HEK293 (cell line): Measurements from ENCODE around the gene ARID1A.

ENCODE experiments used
- CTCF ChIP-seq: fragments of 450-650 bp; formaldehyde crosslinking; IDR thresholded peaks from 2 replicates; pipeline ENCODE4 v1.5.1; 2016; ENCODE audit warnings: missing biosample characterization, missing genetic modification characterization
- SP2 ChIP-seq: fragments of 450-650 bp; formaldehyde crosslinking; IDR thresholded peaks from 2 replicates; pipeline ENCODE4 v1.5.1; 2016; ENCODE audit warnings: missing biosample characterization, missing genetic modification characterization
- YY1 ChIP-seq: fragments of 450-650 bp; formaldehyde crosslinking; IDR thresholded peaks from 2 replicates; pipeline ENCODE4 v1.5.1; 2018; ENCODE audit warnings: missing biosample characterization, missing genetic modification characterization
- ZNF121 ChIP-seq: fragments of 450-650 bp; formaldehyde crosslinking; IDR thresholded peaks from 2 replicates; pipeline ENCODE4 v1.5.1; 2016; ENCODE audit warnings: missing biosample characterization, missing genetic modification characterization
- ZNF174 ChIP-seq: fragments of 450-650 bp; formaldehyde crosslinking; IDR thresholded peaks from 2 replicates; pipeline ENCODE4 v1.5.0; 2017; ENCODE audit warnings: missing biosample characterization, mild to moderate bottlenecking, missing genetic modification characterization
- ZNF24 ChIP-seq: fragments of 450-650 bp; formaldehyde crosslinking; IDR thresholded peaks from 2 replicates; pipeline ENCODE4 v1.5.1; 2016; ENCODE audit warnings: missing biosample characterization, missing genetic modification characterization
- ZNF404 ChIP-seq: fragments of 450-650 bp; formaldehyde crosslinking; IDR thresholded peaks from 2 replicates; pipeline ENCODE4 v1.5.1; 2017; ENCODE audit warnings: missing biosample characterization, missing genetic modification characterization
- ZNF48 ChIP-seq: fragments of 450-650 bp; formaldehyde crosslinking; IDR thresholded peaks from 2 replicates; pipeline ENCODE4 v1.5.1; 2016; ENCODE audit warnings: missing biosample characterization, missing genetic modification characterization
- ZNF530 ChIP-seq: fragments of 450-650 bp; formaldehyde crosslinking; IDR thresholded peaks from 2 replicates; pipeline ENCODE4 v1.5.1; 2016; ENCODE audit warnings: low read depth, missing biosample characterization, missing genetic modification characterization
- ZNF704 ChIP-seq: fragments of 450-650 bp; formaldehyde crosslinking; IDR thresholded peaks from 2 replicates; pipeline ENCODE4 v1.5.1; 2016; ENCODE audit warnings: missing biosample characterization, missing genetic modification characterization
- ZSCAN18 ChIP-seq: fragments of 450-650 bp; formaldehyde crosslinking; IDR thresholded peaks from 2 replicates; pipeline ENCODE4 v1.5.1; 2016; ENCODE audit warnings: missing biosample characterization, missing genetic modification characterization
- ZSCAN23 ChIP-seq: fragments of 450-650 bp; formaldehyde crosslinking; IDR thresholded peaks from 2 replicates; pipeline ENCODE4 v1.5.1; 2016; ENCODE audit warnings: missing biosample characterization, missing genetic modification characterization
- TF ChIP-seq, protein P1 (sequence below): fragments of 450-650 bp; formaldehyde crosslinking; IDR thresholded peaks from 2 replicates; pipeline ENCODE4 v1.5.1; 2016; ENCODE audit warnings: missing biosample characterization, missing genetic modification characterization

- no peak for TF ChIP-seq ZNF404 (tag by site-specific recombination)
- TF ChIP-seq CTCF (tag by site-specific recombination): no peak
- no peak for TF ChIP-seq YY1 (tag by site-specific recombination)
- TF ChIP-seq ZNF704: no peak
- no peak for TF ChIP-seq ZNF530
- TF ChIP-seq, protein P1, sequence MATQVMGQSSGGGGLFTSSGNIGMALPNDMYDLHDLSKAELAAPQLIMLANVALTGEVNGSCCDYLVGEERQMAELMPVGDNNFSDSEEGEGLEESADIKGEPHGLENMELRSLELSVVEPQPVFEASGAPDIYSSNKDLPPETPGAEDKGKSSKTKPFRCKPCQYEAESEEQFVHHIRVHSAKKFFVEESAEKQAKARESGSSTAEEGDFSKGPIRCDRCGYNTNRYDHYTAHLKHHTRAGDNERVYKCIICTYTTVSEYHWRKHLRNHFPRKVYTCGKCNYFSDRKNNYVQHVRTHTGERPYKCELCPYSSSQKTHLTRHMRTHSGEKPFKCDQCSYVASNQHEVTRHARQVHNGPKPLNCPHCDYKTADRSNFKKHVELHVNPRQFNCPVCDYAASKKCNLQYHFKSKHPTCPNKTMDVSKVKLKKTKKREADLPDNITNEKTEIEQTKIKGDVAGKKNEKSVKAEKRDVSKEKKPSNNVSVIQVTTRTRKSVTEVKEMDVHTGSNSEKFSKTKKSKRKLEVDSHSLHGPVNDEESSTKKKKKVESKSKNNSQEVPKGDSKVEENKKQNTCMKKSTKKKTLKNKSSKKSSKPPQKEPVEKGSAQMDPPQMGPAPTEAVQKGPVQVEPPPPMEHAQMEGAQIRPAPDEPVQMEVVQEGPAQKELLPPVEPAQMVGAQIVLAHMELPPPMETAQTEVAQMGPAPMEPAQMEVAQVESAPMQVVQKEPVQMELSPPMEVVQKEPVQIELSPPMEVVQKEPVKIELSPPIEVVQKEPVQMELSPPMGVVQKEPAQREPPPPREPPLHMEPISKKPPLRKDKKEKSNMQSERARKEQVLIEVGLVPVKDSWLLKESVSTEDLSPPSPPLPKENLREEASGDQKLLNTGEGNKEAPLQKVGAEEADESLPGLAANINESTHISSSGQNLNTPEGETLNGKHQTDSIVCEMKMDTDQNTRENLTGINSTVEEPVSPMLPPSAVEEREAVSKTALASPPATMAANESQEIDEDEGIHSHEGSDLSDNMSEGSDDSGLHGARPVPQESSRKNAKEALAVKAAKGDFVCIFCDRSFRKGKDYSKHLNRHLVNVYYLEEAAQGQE (tag by site-specific recombination): no peak
- no peak for TF ChIP-seq SP2 (tag by site-specific recombination)
- no peak for TF ChIP-seq ZSCAN18 (tag by site-specific recombination)
- TF ChIP-seq ZNF121 (tag by site-specific recombination): no peak
- no peak for TF ChIP-seq ZNF24 (tag by site-specific recombination)
- no peak for TF ChIP-seq ZSCAN23 (tag by site-specific recombination)
- no peak for TF ChIP-seq ZNF48 (tag by site-specific recombination)
- no peak for TF ChIP-seq ZNF174 (tag by site-specific recombination)
Measured at GRCh38 chr1:26822737-26823395, 127.1 kb downstream of the ARID1A start.
